ENCODE data around the gene DPYSL4. TPM values are rescaled to one million over a fixed set of nuclear protein-coding genes. Genes with fewer than 3 reads are reported as not detected.

Gene DPYSL4
- total RNA-seq, 2 donors from 2014 or later, result 4.8 to 9.9 TPM

GRCh38 chr10:132232981-132233380 lies 46.2 kb downstream of the DPYSL4 start:
- H3K36me3 Mint-ChIP-seq (ENCODE audit: insufficient read depth in 2 of 2), result no peaks in the 10 kb centered on the region
- H3K27ac Mint-ChIP-seq, result peak overlapping the region; percentile 22
- H3K4me3 Mint-ChIP-seq, result peak overlapping the region; percentile 63 to 76
- H3K27me3 Mint-ChIP-seq (ENCODE audit: low read depth), result no peaks in the 10 kb centered on the region
- DNase-seq (no peak), ATAC-seq (replicated peaks in 1 of 2) (no peak)
- no peaks in the 10 kb centered on the region for H3K9me3 Mint-ChIP-seq
- H3K4me1 Mint-ChIP-seq (ENCODE audit: low read depth), result peaks cover 30% of the 10 kb centered on the region

DNA sequence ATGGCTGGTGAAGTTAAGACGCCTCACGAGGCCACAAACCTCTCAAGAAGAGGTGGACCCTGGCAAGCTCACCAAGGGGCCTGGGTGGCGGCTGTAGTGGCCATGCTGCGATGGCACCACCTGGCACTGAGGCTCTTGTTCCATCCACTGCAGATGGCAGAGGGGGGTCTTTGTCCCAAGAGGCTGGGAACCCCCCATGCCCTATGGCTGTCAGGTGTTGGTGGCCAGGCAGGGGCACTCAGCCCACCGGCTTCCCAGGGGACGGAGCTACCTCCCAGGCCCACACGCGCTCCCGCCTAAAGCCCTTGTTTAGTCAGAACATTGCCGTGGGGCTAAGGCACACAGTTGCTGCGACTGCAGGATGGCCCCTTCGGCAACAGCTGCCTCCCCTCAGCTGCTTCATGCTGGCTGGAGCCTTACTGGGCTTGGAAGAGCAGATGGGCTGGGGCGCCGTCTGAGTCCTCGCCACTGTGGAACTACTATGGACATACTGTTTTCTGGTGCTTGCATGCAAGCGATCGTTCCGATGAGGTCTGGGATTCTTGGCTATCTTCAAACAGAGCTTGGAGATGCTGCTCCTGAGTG lies 46.8 kb downstream of the DPYSL4 start:
- H3K9me3 Mint-ChIP-seq, result no peaks in the 10 kb centered on the region
- no peaks in the 10 kb centered on the region for H3K27me3 Mint-ChIP-seq (ENCODE audit: low read depth)
- H3K36me3 Mint-ChIP-seq (ENCODE audit: insufficient read depth in 2 of 2), result no peaks in the 10 kb centered on the region
- no peak overlapping the region for H3K27ac Mint-ChIP-seq
- ATAC-seq (replicated peaks in 1 of 2), result no peak
- DNase-seq, result no peak
- peaks cover 30% of the 10 kb centered on the region for H3K4me1 Mint-ChIP-seq (ENCODE audit: low read depth)
- H3K4me3 Mint-ChIP-seq, result no peak overlapping the region

DNA sequence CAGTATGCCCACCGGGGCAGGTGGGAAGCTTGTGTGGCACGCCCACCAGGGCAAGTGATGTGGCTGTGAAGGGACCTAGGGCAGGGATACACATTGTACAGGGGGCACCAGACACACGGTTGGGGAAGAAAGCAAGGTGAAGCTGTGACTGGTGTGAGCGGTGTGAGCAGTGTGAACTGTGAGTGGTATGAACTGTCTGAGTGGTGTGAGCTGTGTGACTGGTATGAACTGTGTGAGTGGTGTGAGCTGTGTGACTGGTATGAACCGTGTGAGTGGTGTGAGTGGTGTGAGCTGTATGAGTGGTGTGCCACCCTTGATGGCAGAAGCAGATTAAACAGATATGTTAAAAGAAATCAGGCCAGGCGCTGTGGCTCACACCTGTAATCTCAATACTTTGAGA lies 48.1 kb downstream of the DPYSL4 start:
- no peak for DNase-seq
- no peak overlapping the region for H3K27ac Mint-ChIP-seq
- H3K4me1 Mint-ChIP-seq (ENCODE audit: low read depth), result peaks cover 23% of the 10 kb centered on the region
- H3K36me3 Mint-ChIP-seq (ENCODE audit: insufficient read depth in 2 of 2), result no peaks in the 10 kb centered on the region
- no peak for ATAC-seq (replicated peaks in 1 of 2)
- no peaks in the 10 kb centered on the region for H3K27me3 Mint-ChIP-seq (ENCODE audit: low read depth)
- H3K9me3 Mint-ChIP-seq, result no peaks in the 10 kb centered on the region
- H3K4me3 Mint-ChIP-seq, result no peak overlapping the region

GRCh38 chr10:132236161-132236560 lies 49.4 kb downstream of the DPYSL4 start:
- Mint-ChIP-seq H3K27me3 (ENCODE audit: low read depth) (no peaks in the 10 kb centered on the region), H3K36me3 (ENCODE audit: insufficient read depth in 2 of 2) (no peaks in the 10 kb centered on the region), H3K9me3 (no peaks in the 10 kb centered on the region), H3K4me1 (ENCODE audit: low read depth) (peaks cover 19% of the 10 kb centered on the region), H3K4me3 (no peak overlapping the region), H3K27ac (no peak overlapping the region)
- no peak for ATAC-seq (replicated peaks in 1 of 2)
- DNase-seq, result no peak

DNA sequence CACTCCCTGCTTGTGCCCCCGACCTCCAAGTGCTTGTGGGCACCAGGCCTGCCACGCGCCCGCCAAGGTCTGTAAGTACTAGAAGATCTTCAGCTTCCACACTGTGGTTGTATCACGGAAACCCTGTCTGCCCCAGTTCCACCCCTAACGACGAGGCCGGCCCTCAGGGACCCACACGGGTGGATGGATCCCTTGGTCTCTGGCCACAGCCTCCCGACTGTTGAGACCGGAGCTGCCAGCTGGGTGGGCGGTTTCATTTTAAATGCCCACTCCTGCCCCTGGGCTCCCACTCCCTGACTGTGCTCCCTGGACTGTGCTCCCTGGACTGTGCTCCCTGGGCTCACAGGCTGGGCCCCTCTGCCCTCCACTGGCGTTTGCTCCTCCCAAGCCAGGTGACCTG lies 50.1 kb downstream of the DPYSL4 start:
- no peaks in the 10 kb centered on the region for H3K9me3 Mint-ChIP-seq
- H3K27ac Mint-ChIP-seq, result no peak overlapping the region
- peaks cover 12% of the 10 kb centered on the region for H3K4me1 Mint-ChIP-seq (ENCODE audit: low read depth)
- no peaks in the 10 kb centered on the region for H3K36me3 Mint-ChIP-seq (ENCODE audit: insufficient read depth in 2 of 2)
- DNase-seq (no peak), ATAC-seq (replicated peaks in 1 of 2) (no peak)
- no peaks in the 10 kb centered on the region for H3K27me3 Mint-ChIP-seq (ENCODE audit: low read depth)
- H3K4me3 Mint-ChIP-seq, result no peak overlapping the region

DNA sequence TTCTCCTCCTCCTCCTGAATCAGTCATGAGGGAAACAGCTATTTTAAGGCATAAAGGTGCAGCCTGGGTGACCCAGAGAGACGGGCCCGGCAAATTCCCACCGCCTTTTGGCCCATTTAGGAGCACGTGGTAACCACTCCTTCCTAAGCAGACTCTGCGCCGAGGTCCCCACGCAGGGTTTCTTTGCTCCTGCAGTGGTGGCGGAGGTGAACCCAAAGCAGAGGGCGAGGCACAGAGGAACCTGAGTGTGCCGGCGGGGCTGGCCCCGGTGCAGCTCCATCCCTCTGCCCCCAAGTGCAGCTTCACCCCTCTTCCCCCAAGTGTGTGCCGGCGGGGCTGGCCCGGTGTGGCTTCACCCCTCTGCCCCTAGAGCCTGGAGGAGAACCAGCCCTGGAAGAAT lies 50.6 kb downstream of the DPYSL4 start:
- H3K27me3 Mint-ChIP-seq (ENCODE audit: low read depth), result no peaks in the 10 kb centered on the region
- H3K36me3 Mint-ChIP-seq (ENCODE audit: insufficient read depth in 2 of 2), result no peaks in the 10 kb centered on the region
- no peak for ATAC-seq (replicated peaks in 1 of 2)
- no peak for DNase-seq
- no peaks in the 10 kb centered on the region for H3K9me3 Mint-ChIP-seq
- no peak overlapping the region for H3K27ac Mint-ChIP-seq
- no peak overlapping the region for H3K4me3 Mint-ChIP-seq
- H3K4me1 Mint-ChIP-seq (ENCODE audit: low read depth), result peaks cover 7% of the 10 kb centered on the region

DNA sequence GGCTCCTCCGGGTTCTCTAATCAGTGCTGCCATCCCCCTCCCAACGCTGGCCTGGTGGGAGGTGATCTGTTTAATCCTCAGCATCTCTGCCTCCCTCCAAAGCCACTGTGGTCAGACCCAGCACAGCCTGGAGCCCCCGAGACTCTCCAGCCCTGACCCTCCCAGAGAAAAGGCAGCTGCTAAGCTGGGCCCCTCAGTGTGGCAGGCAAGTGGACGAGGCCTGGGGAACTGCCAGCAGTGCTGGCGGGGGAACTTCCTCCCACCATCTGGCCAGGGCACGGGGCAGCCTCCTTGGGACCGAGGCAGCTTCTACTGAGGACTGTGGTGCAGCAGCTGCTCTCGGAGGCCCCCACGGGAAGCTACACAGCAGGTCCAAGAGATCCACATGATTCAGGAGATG lies 51.1 kb downstream of the DPYSL4 start:
- DNase-seq, result no peak
- no peaks in the 10 kb centered on the region for H3K27me3 Mint-ChIP-seq (ENCODE audit: low read depth)
- no peaks in the 10 kb centered on the region for H3K36me3 Mint-ChIP-seq (ENCODE audit: insufficient read depth in 2 of 2)
- no peaks in the 10 kb centered on the region for H3K9me3 Mint-ChIP-seq
- H3K4me3 Mint-ChIP-seq, result no peak overlapping the region
- no peak for ATAC-seq (replicated peaks in 1 of 2)
- H3K4me1 Mint-ChIP-seq (ENCODE audit: low read depth), result peaks cover 2% of the 10 kb centered on the region
- no peak overlapping the region for H3K27ac Mint-ChIP-seq

GRCh38 chr10:132238371-132239125 lies 51.8 kb downstream of the DPYSL4 start:
- Mint-ChIP-seq H3K9me3 (no peaks in the 10 kb centered on the region), H3K27ac (no peak overlapping the region), H3K36me3 (ENCODE audit: insufficient read depth in 2 of 2) (no peaks in the 10 kb centered on the region), H3K27me3 (ENCODE audit: low read depth) (no peaks in the 10 kb centered on the region), H3K4me1 (ENCODE audit: low read depth) (no peaks in the 10 kb centered on the region), H3K4me3 (no peak overlapping the region)
- no peak for DNase-seq
- no peak for ATAC-seq (replicated peaks in 1 of 2)

- Mint-ChIP-seq H3K36me3 (ENCODE audit: insufficient read depth in 2 of 2) (no peaks in the 10 kb centered on the region), H3K27me3 (ENCODE audit: low read depth) (no peaks in the 10 kb centered on the region)
Observed at GRCh38 chr10:132239126-132240031, 52.6 kb downstream of the DPYSL4 start.

GRCh38 chr10:132240156-132240555 lies 53.4 kb downstream of the DPYSL4 start:
- H3K27ac Mint-ChIP-seq, result no peak overlapping the region
- H3K4me1 Mint-ChIP-seq (ENCODE audit: low read depth), result no peaks in the 10 kb centered on the region
- no peaks in the 10 kb centered on the region for H3K27me3 Mint-ChIP-seq (ENCODE audit: low read depth)
- no peak for DNase-seq
- no peak for ATAC-seq (replicated peaks in 1 of 2)
- H3K4me3 Mint-ChIP-seq, result no peak overlapping the region
- no peaks in the 10 kb centered on the region for H3K9me3 Mint-ChIP-seq
- no peaks in the 10 kb centered on the region for H3K36me3 Mint-ChIP-seq (ENCODE audit: insufficient read depth in 2 of 2)

More at GRCh38 chr10:132239126-132240031, 52.6 kb downstream of the DPYSL4 start:
- no peaks in the 10 kb centered on the region for H3K4me1 Mint-ChIP-seq (ENCODE audit: low read depth)
- no peak for ATAC-seq (replicated peaks in 1 of 2)
- no peaks in the 10 kb centered on the region for H3K9me3 Mint-ChIP-seq
- H3K4me3 Mint-ChIP-seq, result no peak overlapping the region
- H3K27ac Mint-ChIP-seq, result no peak overlapping the region
- no peak for DNase-seq

GRCh38 chr10:132240581-132240980 lies 53.8 kb downstream of the DPYSL4 start:
- Mint-ChIP-seq H3K27ac (no peak overlapping the region), H3K36me3 (ENCODE audit: insufficient read depth in 2 of 2) (no peaks in the 10 kb centered on the region), H3K4me3 (no peak overlapping the region), H3K9me3 (no peaks in the 10 kb centered on the region), H3K4me1 (ENCODE audit: low read depth) (no peaks in the 10 kb centered on the region), H3K27me3 (ENCODE audit: low read depth) (no peaks in the 10 kb centered on the region)
- no peak for DNase-seq
- no peak for ATAC-seq (replicated peaks in 1 of 2)

DNA sequence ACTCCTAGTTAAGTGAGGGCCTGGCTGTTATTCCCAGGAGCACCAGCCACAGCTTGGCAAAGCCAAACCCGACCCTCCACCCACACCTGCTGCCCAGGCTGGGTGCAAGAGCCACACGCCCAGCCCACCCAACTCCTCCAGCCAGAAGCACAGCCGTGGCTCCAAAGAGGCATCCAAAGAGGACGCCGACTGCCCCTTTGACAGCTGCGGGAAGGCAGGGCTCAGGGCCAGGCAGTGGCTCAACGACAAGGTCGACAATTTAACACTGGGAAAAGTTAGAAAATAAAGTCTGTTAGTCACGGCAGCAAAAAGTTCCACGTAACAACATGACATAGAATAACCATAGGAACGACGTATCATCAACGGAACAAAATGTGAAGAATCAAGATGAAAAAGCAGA lies 54.3 kb downstream of the DPYSL4 start:
- H3K27me3 Mint-ChIP-seq (ENCODE audit: low read depth), result no peaks in the 10 kb centered on the region
- H3K27ac Mint-ChIP-seq, result no peak overlapping the region
- no peaks in the 10 kb centered on the region for H3K36me3 Mint-ChIP-seq (ENCODE audit: insufficient read depth in 2 of 2)
- H3K4me3 Mint-ChIP-seq, result no peak overlapping the region
- no peaks in the 10 kb centered on the region for H3K9me3 Mint-ChIP-seq
- DNase-seq (no peak), ATAC-seq (replicated peaks in 1 of 2) (no peak)
- H3K4me1 Mint-ChIP-seq (ENCODE audit: low read depth), result no peaks in the 10 kb centered on the region

- Mint-ChIP-seq H3K4me1 (ENCODE audit: low read depth) (no peaks in the 10 kb centered on the region), H3K27ac (no peak overlapping the region), H3K36me3 (ENCODE audit: insufficient read depth in 2 of 2) (no peaks in the 10 kb centered on the region), H3K27me3 (ENCODE audit: low read depth) (no peaks in the 10 kb centered on the region), H3K9me3 (no peaks in the 10 kb centered on the region), H3K4me3 (no peak overlapping the region)
- ATAC-seq (replicated peaks in 1 of 2), result no peak
- DNase-seq, result no peak
Observed at GRCh38 chr10:132241496-132241895, 54.7 kb downstream of the DPYSL4 start.

Data from activated T-cell treated with anti-CD3 and anti-CD28 coated beads, Interleukin-2, amount 50 U/mL, for 72 hours (primary cell).